ENCODE data around the gene DCLK1. TPM values are rescaled to one million over a fixed set of nuclear protein-coding genes. Genes with fewer than 3 reads are reported as not detected.

The DCLK1 gene
- total and polyA plus RNA-seq, 7 donors, result 0.98 to 15.1 (median 3.9) TPM

- Histone ChIP-seq H3K4me3 (no peak overlapping the region), H3K27ac (no peak overlapping the region), H3K4me1 (no peaks in the 10 kb centered on the region), H3K36me3 (ENCODE audit: insufficient read depth in 1 of 2, low read depth in 1 of 2) (no peaks in the 10 kb centered on the region), H3K9me3 (peaks cover 7% of the 10 kb centered on the region), H3K27me3 (ENCODE audit: insufficient read depth in 3 of 3, low read length in 2 of 3) (no peaks in the 10 kb centered on the region)
- ATAC-seq, result no peak
- intact Hi-C loops (cut with DNase I), result no loop called here
- TF ChIP-seq CTCF (IDR thresholded peaks at IDR 0.05), result no peak
- 78 to 92% (median 81%) methylated on average over 4 of the region's 4 CpGs for WGBS, 3 donors
- DNase-seq, result no peak
Observed at GRCh38 chr13:36146511-36147269, 15.5 kb upstream of the DCLK1 start.

- no peak for ATAC-seq
- Histone ChIP-seq H3K27ac (no peak overlapping the region), H3K27me3 (ENCODE audit: insufficient read depth in 3 of 3, low read length in 2 of 3) (no peaks in the 10 kb centered on the region), H3K4me1 (no peaks in the 10 kb centered on the region), H3K36me3 (ENCODE audit: insufficient read depth in 1 of 2, low read depth in 1 of 2) (no peaks in the 10 kb centered on the region), H3K4me3 (no peak overlapping the region), H3K9me3 (peaks cover 7% of the 10 kb centered on the region)
- no peak for DNase-seq
- no peak for TF ChIP-seq CTCF (IDR thresholded peaks at IDR 0.05)
- WGBS, 3 donors, result 30 to 39% (median 37%) methylated on average over 2 of the region's 2 CpGs
- intact Hi-C loops (cut with DNase I), result no loop called here
Observed at GRCh38 chr13:36143738-36144137, 12.6 kb upstream of the DCLK1 start.

- intact Hi-C loops (cut with DNase I), result no loop called here
- no peaks in the 10 kb centered on the region for H3K27me3 ChIP-seq (ENCODE audit: insufficient read depth in 3 of 3, low read length in 2 of 3)
- H3K36me3 ChIP-seq (ENCODE audit: insufficient read depth in 1 of 2, low read depth in 1 of 2), result no peaks in the 10 kb centered on the region
- H3K9me3 ChIP-seq, result peaks cover 7% of the 10 kb centered on the region
- TF ChIP-seq CTCF (IDR thresholded peaks at IDR 0.05), result no peak
- DNase-seq (no peak), ATAC-seq (no peak)
- no peaks in the 10 kb centered on the region for H3K4me1 ChIP-seq
- H3K27ac ChIP-seq, result no peak overlapping the region
- no peak overlapping the region for H3K4me3 ChIP-seq
Observed at GRCh38 chr13:36142735-36143134, 11.6 kb upstream of the DCLK1 start.

GRCh38 chr13:36135876-36136275, 4.7 kb upstream of the DCLK1 start:
- peaks cover 0 to 21% (median 5%) of the 10 kb centered on the region in 3 donors for H3K27me3 ChIP-seq (ENCODE audit: insufficient read depth in 3 of 3, low read length in 2 of 3)
- no peaks in the 10 kb centered on the region for H3K4me1 ChIP-seq
- no peaks in the 10 kb centered on the region for H3K9me3 ChIP-seq
- no peak overlapping the region for H3K27ac ChIP-seq
- no peaks in the 10 kb centered on the region for H3K36me3 ChIP-seq (ENCODE audit: insufficient read depth in 1 of 2, low read depth in 1 of 2)
- H3K4me3 ChIP-seq, result no peak overlapping the region
- DNase-seq, result no peak
- ATAC-seq, result no peak
- TF ChIP-seq CTCF (IDR thresholded peaks at IDR 0.05), result no peak
- intact Hi-C loops (cut with DNase I), result no loop called here
- 63 to 71% (median 66%) methylated on average over 2 of the region's 2 CpGs for WGBS, 3 donors

GRCh38 chr13:36134632-36135031, 3.5 kb upstream of the DCLK1 start:
- DNase-seq (no peak), ATAC-seq (no peak)
- no peaks in the 10 kb centered on the region for H3K4me1 ChIP-seq
- no peak overlapping the region for H3K4me3 ChIP-seq
- H3K9me3 ChIP-seq, result no peaks in the 10 kb centered on the region
- WGBS, 3 donors, result 53 to 76% (median 65%) methylated on average over 1 of the region's 1 CpG
- no peak for TF ChIP-seq CTCF (IDR thresholded peaks at IDR 0.05)
- no peaks in the 10 kb centered on the region for H3K36me3 ChIP-seq (ENCODE audit: insufficient read depth in 1 of 2, low read depth in 1 of 2)
- H3K27ac ChIP-seq, result no peak overlapping the region
- H3K27me3 ChIP-seq (ENCODE audit: insufficient read depth in 3 of 3, low read length in 2 of 3), result peaks cover 0 to 27% (median 5%) of the 10 kb centered on the region in 3 donors
- intact Hi-C loops (cut with DNase I), result loop anchor here in 1 of 2 donors (5.0 kb wide), 1 partner anchor 157 kb away; no protein-coding TSS in a partner anchor
